GM23338 (cell line): ENCODE measurements around the gene RAB31. TPM values are rescaled to one million over a fixed set of nuclear protein-coding genes. Genes with fewer than 3 reads are reported as not detected.

Experiments used
- ATAC-seq: fragments of 200-7000 bp; cut with Tn5 transposase; 3 replicates; pipeline ENCODE4 v1.9.1; 2020
- DNase-seq: peaks from one replicate; pipeline ENCODE4 v3.0.0-alpha.2; 2015; ENCODE audit warnings: low spot score
- H2AFZ ChIP-seq: fragments of 200-600 bp; sonication (generic); 2 replicates; pipeline ENCODE4 v1.8.0; 2016; ENCODE audit warnings: antibody characterized with exemption, mild to moderate bottlenecking, moderate library complexity
- H3F3A ChIP-seq: fragments of 200-600 bp; sonication (generic); replicated peaks from 2 replicates; pipeline ENCODE4 v1.8.0; 2017; ENCODE audit warnings: antibody characterized with exemption, mixed run types, low read depth
- H3K27ac ChIP-seq: fragments of 200-600 bp; sonication (generic); 2 replicates; pipeline ENCODE4 v1.6.1; 2016; ENCODE audit warnings: low read depth
- H3K27me3 ChIP-seq: fragments of 200-600 bp; sonication (generic); 2 replicates; pipeline ENCODE4 v1.8.0; 2016; ENCODE audit warnings: mild to moderate bottlenecking, mixed run types, moderate library complexity; ENCODE audit not compliant: insufficient read depth
- H3K36me3 ChIP-seq: fragments of 200-600 bp; sonication (generic); 2 replicates; pipeline ENCODE4 v1.8.0; 2016; ENCODE audit warnings: mild to moderate bottlenecking; ENCODE audit not compliant: insufficient read depth
- H3K4me1 ChIP-seq: fragments of 200-600 bp; sonication (generic); 2 replicates; pipeline ENCODE4 v1.8.0; 2016; ENCODE audit warnings: mild to moderate bottlenecking, moderate library complexity; ENCODE audit not compliant: insufficient read depth
- H3K4me2 ChIP-seq: fragments of 200-600 bp; sonication (generic); 2 replicates; pipeline ENCODE4 v1.7.1; 2017; ENCODE audit warnings: mixed run types
- H3K4me3 ChIP-seq: fragments of 200-600 bp; sonication (generic); 2 replicates; pipeline ENCODE4 v1.6.1; 2016; ENCODE audit warnings: mixed run types
- H3K79me2 ChIP-seq: fragments of 200-600 bp; sonication (generic); replicated peaks from 2 replicates; pipeline ENCODE4 v1.8.0; 2017; ENCODE audit warnings: mild to moderate bottlenecking; ENCODE audit not compliant: insufficient read depth
- H3K9me2 ChIP-seq: fragments of 200-600 bp; sonication (generic); 2 replicates; pipeline ENCODE4 v1.8.0; 2017; ENCODE audit not compliant: insufficient read depth
- H4K20me1 ChIP-seq: fragments of 200-600 bp; sonication (generic); replicated peaks from 2 replicates; pipeline ENCODE4 v1.8.0; 2017; ENCODE audit warnings: mild to moderate bottlenecking; ENCODE audit not compliant: insufficient read depth
- H3K27ac Mint-ChIP-seq: 2 replicates; pipeline ENCODE4 v1.8.0; 2020; ENCODE audit warnings: inconsistent platforms, mild to moderate bottlenecking, moderate library complexity, mixed read lengths
- H3K27me3 Mint-ChIP-seq: 3 replicates; pipeline ENCODE4 v1.8.0; 2022; ENCODE audit warnings: low read depth, mild to moderate bottlenecking, moderate library complexity, mixed read lengths, inconsistent platforms; ENCODE audit not compliant: insufficient read depth, poor library complexity
- H3K36me3 Mint-ChIP-seq: 3 replicates; pipeline ENCODE4 v1.8.0; 2021; ENCODE audit warnings: low read depth, mild to moderate bottlenecking, inconsistent platforms, moderate library complexity, mixed read lengths
- H3K4me1 Mint-ChIP-seq: 3 replicates; pipeline ENCODE4 v1.8.0; 2020; ENCODE audit warnings: mild to moderate bottlenecking, inconsistent platforms, mixed read lengths
- H3K4me3 Mint-ChIP-seq: 3 replicates; pipeline ENCODE4 v1.8.0; 2021; ENCODE audit warnings: moderate library complexity, mild to moderate bottlenecking, inconsistent platforms, mixed read lengths
- H3K9me3 Mint-ChIP-seq: 3 replicates; pipeline ENCODE4 v1.8.0; 2020; ENCODE audit warnings: moderate library complexity, mild to moderate bottlenecking, inconsistent platforms, mixed read lengths
- CREB1 ChIP-seq: fragments of 250-450 bp; sonication (Bioruptor Pico); IDR thresholded peaks from 2 replicates; pipeline ENCODE4 v1.5.0; 2020; ENCODE audit warnings: low read depth, mild to moderate bottlenecking, moderate library complexity
- EZH2 ChIP-seq: fragments of 200-600 bp; sonication (generic); IDR thresholded peaks from one replicate; pipeline ENCODE4 v1.8.0; 2017; ENCODE audit warnings: antibody characterized with exemption, mild to moderate bottlenecking, low read depth; ENCODE audit not compliant: unreplicated experiment
- EZH2phosphoT487 ChIP-seq: fragments of 200-600 bp; sonication (generic); IDR thresholded peaks from one replicate; pipeline ENCODE4 v1.8.1; 2018; ENCODE audit warnings: antibody characterized with exemption; ENCODE audit not compliant: unreplicated experiment
- JUNB ChIP-seq: IDR thresholded peaks from one replicate; pipeline ENCODE4 v1.6.1; 2016; ENCODE audit warnings: antibody characterized with exemption; ENCODE audit not compliant: unreplicated experiment
- NANOG ChIP-seq: IDR thresholded peaks from 2 replicates; pipeline ENCODE4 v1.6.1; 2016; ENCODE audit warnings: antibody characterized with exemption, borderline replicate concordance
- POLR2AphosphoS5 ChIP-seq: IDR thresholded peaks from 2 replicates; pipeline ENCODE4 v1.6.1; 2016; ENCODE audit warnings: antibody characterized with exemption, low read depth
- STAT1 ChIP-seq: IDR thresholded peaks from one replicate; pipeline ENCODE4 v1.6.1; 2016; ENCODE audit warnings: antibody characterized with exemption; ENCODE audit not compliant: unreplicated experiment
- ZNF114 ChIP-seq: fragments of 250-450 bp; sonication (Bioruptor Pico); IDR thresholded peaks from 2 replicates; pipeline ENCODE4 v1.5.0; 2020; ENCODE audit warnings: mild to moderate bottlenecking, moderate library complexity
- ZNF331 ChIP-seq: fragments of 250-450 bp; sonication (Bioruptor Pico); IDR thresholded peaks from 2 replicates; pipeline ENCODE4 v1.5.0; 2020; ENCODE audit warnings: low read depth, mild to moderate bottlenecking, moderate library complexity
- polyA plus RNA-seq: library from polyadenylated mRNA; unstranded; fragments of >200 nt; fragmentation: Nextera tagmentation; extraction: Ambion mirVana; gene quantifications from 2 replicates; pipeline ENCODE4 v1.2.1, GENCODE V29; 2016
- total RNA-seq: library from RNA; depleted of rRNA; stranded (reverse); fragments of >200 nt; shearing (Covaris generic); gene quantifications from 2 replicates; pipeline ENCODE4 v1.2.3, GENCODE V29; 2014
- TF ChIP-seq, protein P1 (sequence below), 2 experiments: fragments of 200-600 bp in 1 of 2; sonication (generic) in 1 of 2; conservative IDR thresholded peaks; 2 replicates each; pipeline versions ENCODE4 v1.5.1 to v1.6.1; 2016 to 2017; ENCODE audit warnings: antibody characterized with exemption in 2 of 2, low read depth in 2 of 2, mild to moderate bottlenecking in 2 of 2, moderate library complexity in 1 of 2
- TF ChIP-seq, protein P2 (sequence below): IDR thresholded peaks from one replicate; pipeline ENCODE4 v1.6.1; 2018; ENCODE audit warnings: antibody characterized with exemption; ENCODE audit not compliant: unreplicated experiment
- TF ChIP-seq, protein P3 (sequence below): IDR thresholded peaks from 2 replicates; pipeline ENCODE4 v1.6.1; 2016; ENCODE audit warnings: antibody characterized with exemption
- TF ChIP-seq, protein P4 (sequence below): fragments of 250-450 bp; sonication (Bioruptor Pico); IDR thresholded peaks from 2 replicates; pipeline ENCODE4 v1.5.0; 2020; ENCODE audit warnings: mild to moderate bottlenecking, moderate library complexity

Gene RAB31
- total and polyA plus RNA-seq, 2 experiments from 2014 or later = 33.8 to 46.1 TPM

DNA sequence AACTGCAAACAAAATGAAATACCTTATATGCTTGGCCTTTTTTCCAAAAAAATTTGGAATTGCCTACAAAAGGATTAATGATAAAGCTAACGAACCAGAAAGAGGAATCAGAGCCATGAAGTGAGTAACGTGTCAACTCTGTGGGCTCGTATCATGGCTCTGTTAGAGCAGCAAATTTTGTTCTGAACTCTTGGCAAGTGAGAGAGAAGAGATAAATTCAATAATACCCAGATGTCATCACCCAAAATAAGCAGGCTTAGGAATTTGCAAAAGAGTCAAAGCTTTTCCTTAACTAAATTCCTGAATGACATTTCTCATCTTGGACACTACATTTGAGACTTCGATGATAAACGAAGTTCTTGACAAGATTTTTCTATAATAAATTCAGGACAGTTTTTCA is 182.1 kb downstream of the RAB31 start:
- Mint-ChIP-seq H3K4me3 (no peak overlapping the region), H3K27me3 (no peaks in the 10 kb centered on the region), H3K36me3 (no peaks in the 10 kb centered on the region), H3K9me3 (no peaks in the 10 kb centered on the region; the same call in 1 of the 3 replicates), H3K27ac (no peak overlapping the region), H3K4me1 (no peaks in the 10 kb centered on the region)
- DNase-seq (no peak), ATAC-seq (no peak)
- Histone ChIP-seq H3K9me2 (peaks cover 6% of the 10 kb centered on the region; the same call in 1 of the 2 replicates), H3K79me2 (no peaks in the 10 kb centered on the region), H3K27ac (no peak overlapping the region), H3K4me3 (no peak overlapping the region), H3K4me1 (no peaks in the 10 kb centered on the region), H3F3A (no peaks in the 10 kb centered on the region), H4K20me1 (no peaks in the 10 kb centered on the region), H2AFZ (no peak overlapping the region), H3K27me3 (no peaks in the 10 kb centered on the region), H3K36me3 (no peaks in the 10 kb centered on the region), H3K4me2 (no peak overlapping the region)
- no peak for TF ChIP-seq POLR2AphosphoS5
- TF ChIP-seq ZNF331 = no peak
- TF ChIP-seq EZH2phosphoT487 = no peak
- TF ChIP-seq ZNF114 (CRISPR knock-in tag) = no peak
- no peak for TF ChIP-seq NANOG
- TF ChIP-seq CREB1 (CRISPR knock-in tag) = no peak
- TF ChIP-seq, protein P1, sequence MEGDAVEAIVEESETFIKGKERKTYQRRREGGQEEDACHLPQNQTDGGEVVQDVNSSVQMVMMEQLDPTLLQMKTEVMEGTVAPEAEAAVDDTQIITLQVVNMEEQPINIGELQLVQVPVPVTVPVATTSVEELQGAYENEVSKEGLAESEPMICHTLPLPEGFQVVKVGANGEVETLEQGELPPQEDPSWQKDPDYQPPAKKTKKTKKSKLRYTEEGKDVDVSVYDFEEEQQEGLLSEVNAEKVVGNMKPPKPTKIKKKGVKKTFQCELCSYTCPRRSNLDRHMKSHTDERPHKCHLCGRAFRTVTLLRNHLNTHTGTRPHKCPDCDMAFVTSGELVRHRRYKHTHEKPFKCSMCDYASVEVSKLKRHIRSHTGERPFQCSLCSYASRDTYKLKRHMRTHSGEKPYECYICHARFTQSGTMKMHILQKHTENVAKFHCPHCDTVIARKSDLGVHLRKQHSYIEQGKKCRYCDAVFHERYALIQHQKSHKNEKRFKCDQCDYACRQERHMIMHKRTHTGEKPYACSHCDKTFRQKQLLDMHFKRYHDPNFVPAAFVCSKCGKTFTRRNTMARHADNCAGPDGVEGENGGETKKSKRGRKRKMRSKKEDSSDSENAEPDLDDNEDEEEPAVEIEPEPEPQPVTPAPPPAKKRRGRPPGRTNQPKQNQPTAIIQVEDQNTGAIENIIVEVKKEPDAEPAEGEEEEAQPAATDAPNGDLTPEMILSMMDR (conservative IDR thresholded peaks at IDR 0.05; ENCODE audit: low read depth in 2 of 2) = no peak
- TF ChIP-seq, protein P2, sequence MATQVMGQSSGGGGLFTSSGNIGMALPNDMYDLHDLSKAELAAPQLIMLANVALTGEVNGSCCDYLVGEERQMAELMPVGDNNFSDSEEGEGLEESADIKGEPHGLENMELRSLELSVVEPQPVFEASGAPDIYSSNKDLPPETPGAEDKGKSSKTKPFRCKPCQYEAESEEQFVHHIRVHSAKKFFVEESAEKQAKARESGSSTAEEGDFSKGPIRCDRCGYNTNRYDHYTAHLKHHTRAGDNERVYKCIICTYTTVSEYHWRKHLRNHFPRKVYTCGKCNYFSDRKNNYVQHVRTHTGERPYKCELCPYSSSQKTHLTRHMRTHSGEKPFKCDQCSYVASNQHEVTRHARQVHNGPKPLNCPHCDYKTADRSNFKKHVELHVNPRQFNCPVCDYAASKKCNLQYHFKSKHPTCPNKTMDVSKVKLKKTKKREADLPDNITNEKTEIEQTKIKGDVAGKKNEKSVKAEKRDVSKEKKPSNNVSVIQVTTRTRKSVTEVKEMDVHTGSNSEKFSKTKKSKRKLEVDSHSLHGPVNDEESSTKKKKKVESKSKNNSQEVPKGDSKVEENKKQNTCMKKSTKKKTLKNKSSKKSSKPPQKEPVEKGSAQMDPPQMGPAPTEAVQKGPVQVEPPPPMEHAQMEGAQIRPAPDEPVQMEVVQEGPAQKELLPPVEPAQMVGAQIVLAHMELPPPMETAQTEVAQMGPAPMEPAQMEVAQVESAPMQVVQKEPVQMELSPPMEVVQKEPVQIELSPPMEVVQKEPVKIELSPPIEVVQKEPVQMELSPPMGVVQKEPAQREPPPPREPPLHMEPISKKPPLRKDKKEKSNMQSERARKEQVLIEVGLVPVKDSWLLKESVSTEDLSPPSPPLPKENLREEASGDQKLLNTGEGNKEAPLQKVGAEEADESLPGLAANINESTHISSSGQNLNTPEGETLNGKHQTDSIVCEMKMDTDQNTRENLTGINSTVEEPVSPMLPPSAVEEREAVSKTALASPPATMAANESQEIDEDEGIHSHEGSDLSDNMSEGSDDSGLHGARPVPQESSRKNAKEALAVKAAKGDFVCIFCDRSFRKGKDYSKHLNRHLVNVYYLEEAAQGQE = no peak
- TF ChIP-seq JUNB = no peak
- no peak for TF ChIP-seq STAT1
- TF ChIP-seq EZH2 = no peak
- TF ChIP-seq, protein P3, sequence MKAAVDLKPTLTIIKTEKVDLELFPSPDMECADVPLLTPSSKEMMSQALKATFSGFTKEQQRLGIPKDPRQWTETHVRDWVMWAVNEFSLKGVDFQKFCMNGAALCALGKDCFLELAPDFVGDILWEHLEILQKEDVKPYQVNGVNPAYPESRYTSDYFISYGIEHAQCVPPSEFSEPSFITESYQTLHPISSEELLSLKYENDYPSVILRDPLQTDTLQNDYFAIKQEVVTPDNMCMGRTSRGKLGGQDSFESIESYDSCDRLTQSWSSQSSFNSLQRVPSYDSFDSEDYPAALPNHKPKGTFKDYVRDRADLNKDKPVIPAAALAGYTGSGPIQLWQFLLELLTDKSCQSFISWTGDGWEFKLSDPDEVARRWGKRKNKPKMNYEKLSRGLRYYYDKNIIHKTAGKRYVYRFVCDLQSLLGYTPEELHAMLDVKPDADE = no peak
- TF ChIP-seq, protein P4, sequence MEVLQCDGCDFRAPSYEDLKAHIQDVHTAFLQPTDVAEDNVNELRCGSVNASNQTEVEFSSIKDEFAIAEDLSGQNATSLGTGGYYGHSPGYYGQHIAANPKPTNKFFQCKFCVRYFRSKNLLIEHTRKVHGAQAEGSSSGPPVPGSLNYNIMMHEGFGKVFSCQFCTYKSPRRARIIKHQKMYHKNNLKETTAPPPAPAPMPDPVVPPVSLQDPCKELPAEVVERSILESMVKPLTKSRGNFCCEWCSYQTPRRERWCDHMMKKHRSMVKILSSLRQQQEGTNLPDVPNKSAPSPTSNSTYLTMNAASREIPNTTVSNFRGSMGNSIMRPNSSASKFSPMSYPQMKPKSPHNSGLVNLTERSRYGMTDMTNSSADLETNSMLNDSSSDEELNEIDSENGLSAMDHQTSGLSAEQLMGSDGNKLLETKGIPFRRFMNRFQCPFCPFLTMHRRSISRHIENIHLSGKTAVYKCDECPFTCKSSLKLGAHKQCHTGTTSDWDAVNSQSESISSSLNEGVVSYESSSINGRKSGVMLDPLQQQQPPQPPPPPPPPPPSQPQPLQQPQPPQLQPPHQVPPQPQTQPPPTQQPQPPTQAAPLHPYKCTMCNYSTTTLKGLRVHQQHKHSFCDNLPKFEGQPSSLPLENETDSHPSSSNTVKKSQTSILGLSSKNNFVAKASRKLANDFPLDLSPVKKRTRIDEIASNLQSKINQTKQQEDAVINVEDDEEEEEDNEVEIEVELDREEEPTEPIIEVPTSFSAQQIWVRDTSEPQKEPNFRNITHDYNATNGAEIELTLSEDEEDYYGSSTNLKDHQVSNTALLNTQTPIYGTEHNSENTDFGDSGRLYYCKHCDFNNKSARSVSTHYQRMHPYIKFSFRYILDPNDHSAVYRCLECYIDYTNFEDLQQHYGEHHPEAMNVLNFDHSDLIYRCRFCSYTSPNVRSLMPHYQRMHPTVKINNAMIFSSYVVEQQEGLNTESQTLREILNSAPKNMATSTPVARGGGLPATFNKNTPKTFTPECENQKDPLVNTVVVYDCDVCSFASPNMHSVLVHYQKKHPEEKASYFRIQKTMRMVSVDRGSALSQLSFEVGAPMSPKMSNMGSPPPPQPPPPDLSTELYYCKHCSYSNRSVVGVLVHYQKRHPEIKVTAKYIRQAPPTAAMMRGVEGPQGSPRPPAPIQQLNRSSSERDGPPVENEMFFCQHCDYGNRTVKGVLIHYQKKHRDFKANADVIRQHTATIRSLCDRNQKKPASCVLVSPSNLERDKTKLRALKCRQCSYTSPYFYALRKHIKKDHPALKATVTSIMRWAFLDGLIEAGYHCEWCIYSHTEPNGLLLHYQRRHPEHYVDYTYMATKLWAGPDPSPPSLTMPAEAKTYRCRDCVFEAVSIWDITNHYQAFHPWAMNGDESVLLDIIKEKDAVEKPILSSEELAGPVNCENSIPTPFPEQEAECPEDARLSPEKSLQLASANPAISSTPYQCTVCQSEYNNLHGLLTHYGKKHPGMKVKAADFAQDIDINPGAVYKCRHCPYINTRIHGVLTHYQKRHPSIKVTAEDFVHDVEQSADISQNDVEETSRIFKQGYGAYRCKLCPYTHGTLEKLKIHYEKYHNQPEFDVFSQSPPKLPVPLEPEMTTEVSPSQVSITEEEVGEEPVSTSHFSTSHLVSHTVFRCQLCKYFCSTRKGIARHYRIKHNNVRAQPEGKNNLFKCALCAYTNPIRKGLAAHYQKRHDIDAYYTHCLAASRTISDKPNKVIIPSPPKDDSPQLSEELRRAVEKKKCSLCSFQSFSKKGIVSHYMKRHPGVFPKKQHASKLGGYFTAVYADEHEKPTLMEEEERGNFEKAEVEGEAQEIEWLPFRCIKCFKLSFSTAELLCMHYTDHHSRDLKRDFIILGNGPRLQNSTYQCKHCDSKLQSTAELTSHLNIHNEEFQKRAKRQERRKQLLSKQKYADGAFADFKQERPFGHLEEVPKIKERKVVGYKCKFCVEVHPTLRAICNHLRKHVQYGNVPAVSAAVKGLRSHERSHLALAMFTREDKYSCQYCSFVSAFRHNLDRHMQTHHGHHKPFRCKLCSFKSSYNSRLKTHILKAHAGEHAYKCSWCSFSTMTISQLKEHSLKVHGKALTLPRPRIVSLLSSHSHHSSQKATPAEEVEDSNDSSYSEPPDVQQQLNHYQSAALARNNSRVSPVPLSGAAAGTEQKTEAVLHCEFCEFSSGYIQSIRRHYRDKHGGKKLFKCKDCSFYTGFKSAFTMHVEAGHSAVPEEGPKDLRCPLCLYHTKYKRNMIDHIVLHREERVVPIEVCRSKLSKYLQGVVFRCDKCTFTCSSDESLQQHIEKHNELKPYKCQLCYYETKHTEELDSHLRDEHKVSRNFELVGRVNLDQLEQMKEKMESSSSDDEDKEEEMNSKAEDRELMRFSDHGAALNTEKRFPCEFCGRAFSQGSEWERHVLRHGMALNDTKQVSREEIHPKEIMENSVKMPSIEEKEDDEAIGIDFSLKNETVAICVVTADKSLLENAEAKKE (CRISPR knock-in tag) = no peak
